LoVo (cell line): Measurements from ENCODE around the gene MGST2.

Source experiments
- DNase-seq: peaks from one replicate; pipeline ENCODE4 v3.0.0-alpha.2; 2016; ENCODE audit warnings: low spot score

Gene MGST2

DNA sequence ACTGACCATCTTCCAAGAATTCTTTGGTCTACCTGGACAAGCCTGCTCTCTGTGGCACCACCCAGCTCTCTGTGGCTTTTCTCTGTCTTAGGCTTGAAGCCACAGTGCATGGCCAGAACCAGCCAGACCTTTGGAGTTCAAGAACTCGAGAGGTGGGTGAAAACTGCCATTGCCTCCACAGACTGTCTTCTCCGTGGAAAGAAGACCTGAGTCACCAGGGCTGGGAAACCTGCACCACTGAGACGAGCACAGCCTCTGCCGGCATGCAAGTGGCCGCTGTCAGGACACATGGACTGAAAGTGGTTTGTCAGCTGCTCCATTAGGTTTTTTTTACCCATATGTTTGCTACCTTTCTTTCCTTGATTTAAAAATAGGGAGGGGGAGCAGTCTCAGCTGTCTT, 74.5 kb downstream of the MGST2 start:
- no peak for DNase-seq

DNA sequence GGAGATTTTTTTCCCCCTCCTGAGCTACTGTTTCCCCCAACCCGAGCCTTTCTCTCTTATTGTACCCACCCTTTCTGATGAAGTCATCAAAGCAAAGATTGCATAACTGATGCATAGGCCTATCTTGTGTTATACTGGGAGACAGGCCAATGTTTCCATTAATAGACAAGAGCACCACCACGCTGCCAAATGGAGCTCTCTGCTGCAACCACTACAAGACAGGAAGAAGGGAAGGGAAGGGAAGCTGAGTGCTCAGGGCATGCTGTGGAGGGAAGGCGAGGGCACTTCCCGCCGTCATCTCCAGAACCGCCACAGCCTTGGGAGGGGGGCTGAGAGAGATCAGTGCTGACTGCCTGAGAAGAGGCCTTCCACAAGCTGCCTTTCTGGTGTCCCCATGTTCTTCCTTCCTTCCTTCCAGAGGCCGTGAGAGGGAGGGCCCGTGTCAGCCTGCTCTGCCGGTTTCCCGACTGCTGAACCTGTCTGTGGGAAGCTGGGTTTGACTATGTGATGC, 75.0 kb downstream of the MGST2 start:
- DNase-seq, result no peak

DNA sequence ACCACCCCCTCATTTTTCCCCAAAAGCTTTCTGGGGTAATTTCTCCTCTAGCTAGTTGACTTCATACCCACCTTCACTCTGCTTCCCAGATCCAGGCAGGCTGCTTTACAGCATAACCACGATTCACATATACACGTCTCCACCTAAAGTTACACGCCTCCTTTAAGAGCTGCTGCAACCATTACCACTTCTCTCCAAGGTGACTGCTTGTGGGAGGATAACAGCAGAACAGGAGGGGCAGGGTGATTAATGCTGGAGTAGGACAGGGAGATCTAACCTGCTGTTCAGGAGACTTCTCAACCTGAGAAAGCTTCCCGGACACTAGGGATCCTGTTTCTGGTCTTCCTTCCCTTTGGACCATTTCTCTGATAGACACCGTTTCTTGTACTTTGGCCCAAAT, 77.4 kb downstream of the MGST2 start:
- DNase-seq, result no peak

DNA sequence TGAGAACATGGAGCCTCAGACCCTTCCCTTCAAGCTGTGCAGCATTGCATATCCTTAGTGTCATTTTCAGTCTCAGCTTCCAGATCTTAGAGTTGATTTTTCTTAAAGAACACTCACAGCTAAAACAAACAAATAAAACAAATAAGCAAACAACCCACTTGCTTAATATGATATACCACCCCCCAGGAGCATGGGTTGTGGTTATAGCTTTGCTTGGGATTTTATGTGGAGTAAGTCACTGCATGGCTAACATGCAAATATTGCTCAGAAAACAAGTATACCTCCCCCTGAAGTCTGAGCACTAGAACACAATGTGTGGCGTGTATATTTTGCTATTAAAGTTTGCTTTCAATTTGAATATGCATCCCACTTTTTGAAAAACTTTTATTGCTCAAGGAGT, 78.6 kb downstream of the MGST2 start:
- DNase-seq, result no peak

DNA sequence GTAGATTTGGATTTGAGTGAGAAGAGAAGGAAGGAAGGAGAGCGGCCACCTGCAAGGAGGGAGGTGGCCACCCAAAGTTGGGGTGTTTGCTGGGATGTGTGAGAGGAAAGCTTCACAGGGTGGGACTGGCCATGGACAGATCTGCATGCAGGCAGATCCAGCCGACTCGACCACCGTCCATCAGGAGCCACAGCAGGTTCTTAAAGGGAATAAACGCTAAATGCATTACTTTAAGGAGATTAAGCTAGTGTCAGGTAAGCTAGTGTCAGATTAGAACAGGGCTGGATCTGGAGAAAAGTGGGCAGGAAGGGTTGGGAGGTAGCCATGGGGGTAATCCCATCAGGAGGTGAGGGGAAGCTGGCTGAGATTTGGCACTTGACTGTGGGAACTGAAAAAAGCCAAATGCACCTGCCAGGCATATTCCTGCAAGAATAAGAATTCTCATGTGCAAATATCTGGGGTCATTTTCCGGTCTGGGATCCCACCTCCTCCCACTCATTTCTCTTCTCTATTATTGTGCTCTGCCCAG, 79.6 kb downstream of the MGST2 start:
- no peak for DNase-seq

DNA sequence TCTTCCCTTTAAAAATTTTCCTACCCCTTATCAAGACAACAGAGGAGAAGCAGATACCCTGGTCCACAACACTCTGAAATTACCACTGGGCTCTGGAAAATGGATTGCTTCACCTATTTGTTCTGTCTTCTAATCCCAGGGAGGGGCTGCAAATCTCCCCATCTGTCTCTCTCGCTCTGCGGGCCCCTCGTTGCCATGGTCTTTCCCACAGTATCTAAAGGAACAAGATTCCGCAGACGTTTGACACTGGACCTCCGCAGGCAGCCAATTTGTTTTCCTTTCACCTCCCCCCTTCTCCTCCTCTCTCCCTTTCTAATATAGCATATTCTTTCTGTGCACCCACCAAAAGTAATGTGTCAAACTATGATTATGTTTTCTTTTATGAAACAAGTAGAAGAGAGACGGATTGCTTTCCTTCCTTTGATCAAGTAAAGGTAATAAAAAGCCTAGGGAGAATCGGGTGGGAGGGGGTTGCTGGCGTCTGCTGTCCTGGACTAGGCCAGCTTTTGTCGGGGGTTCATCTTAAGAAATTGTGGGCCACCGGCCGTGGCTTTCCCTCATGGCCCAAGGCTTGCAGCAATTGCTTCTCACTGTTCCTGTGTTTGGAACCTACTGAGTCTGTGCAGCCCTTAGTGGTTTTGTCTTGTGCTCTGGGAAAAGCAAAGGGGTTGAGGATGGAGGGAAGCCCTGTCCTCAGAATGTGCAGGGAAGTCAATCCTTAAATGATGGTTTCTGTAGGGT, 81.0 kb downstream of the MGST2 start:
- no peak for DNase-seq

DNA sequence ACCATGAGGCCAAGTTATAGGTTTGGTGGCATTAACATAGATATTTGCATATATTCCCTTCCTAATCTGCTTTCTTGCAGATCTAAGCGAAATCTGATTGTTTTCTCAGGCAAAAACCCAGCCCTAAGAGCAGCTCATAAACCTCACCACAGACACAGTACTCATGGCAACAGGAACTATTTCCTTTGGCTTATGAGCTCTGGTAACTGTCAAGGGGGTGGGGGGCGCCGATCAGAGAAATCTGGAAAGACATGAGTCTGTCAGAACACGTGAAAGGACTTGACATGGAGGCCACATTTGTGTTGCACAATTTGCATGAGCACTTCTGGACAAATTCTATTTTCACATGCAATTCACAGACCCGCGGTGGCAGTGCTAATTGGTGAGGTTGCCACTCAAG, 83.7 kb downstream of the MGST2 start:
- no peak for DNase-seq

DNA sequence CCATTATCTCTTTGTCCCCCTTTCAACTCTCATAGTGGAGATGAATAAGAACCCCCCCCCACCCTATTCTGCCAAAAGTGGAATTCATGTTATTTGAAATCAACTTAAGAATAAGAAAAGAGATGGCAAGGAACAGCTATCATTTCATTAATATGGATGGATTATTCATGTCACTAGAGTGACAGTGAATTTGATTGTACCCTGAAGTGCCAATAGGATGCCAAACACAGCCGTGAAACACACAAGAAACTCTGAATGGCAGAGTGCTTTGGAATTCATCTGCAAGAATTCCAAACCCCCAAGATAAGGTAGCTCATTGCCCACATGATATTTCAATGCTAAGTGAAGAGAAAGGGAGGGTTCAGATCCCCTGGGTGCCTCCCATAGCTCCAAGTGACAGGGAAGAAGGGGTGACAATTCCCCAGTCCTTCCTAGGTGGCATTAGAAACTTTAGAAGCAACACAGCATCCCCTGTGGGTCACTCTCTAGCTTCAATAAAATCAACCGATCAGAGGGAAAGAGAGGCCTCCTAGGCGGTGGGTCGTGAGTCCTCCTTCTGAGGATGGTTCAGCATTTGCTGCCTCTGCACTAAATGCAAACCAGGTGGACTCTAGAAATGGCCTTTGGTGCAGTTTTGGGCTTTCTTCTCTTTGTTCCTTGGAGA, 84.3 kb downstream of the MGST2 start:
- no peak for DNase-seq

DNA sequence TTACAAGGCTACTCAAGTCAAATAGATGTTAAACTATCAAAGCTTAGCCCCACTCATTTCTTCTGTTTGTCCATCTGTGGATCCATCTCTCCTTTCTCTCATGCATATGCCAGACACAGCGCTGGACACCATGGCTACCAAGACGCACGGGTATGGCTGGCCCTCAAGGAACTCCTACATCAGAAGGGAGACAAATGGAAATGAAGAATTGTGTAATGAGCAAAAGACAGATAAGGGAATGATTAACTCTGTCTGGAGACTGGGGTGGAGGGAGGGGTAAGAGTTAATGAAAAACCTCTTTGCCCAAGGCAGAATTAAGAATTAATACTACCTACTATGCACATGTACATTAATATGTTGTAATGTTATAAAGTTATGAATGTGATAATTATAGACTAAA, 88.1 kb downstream of the MGST2 start:
- no peak for DNase-seq
